H9 (cell line): Measurements from ENCODE around the gene SWAP70. TPM values are rescaled to one million over a fixed set of nuclear protein-coding genes. Genes with fewer than 3 reads are reported as not detected.
A peak's percentile ranks its signal among the peaks of the same experiment; 100 is the strongest.

ENCODE experiments used
- DNase-seq: peaks from one replicate; pipeline ENCODE4 v3.0.0-alpha.2; 2017
- H2AFZ ChIP-seq: one replicate; pipeline ENCODE4 v1.6.1; 2013; ENCODE audit warnings: mild to moderate bottlenecking, low read length, control low read depth, moderate library complexity
- H2AK5ac ChIP-seq: 2 replicates; pipeline ENCODE4 v1.6.1; 2013; ENCODE audit warnings: low read length, control low read depth, mixed read lengths; ENCODE audit not compliant: insufficient read length
- H2BK120ac ChIP-seq: one replicate; pipeline ENCODE4 v1.6.1; 2013; ENCODE audit warnings: low read depth, mild to moderate bottlenecking, low read length, control low read depth, inconsistent platforms; ENCODE audit not compliant: poor library complexity, severe bottlenecking
- H2BK12ac ChIP-seq: 2 replicates; pipeline ENCODE4 v1.6.1; 2013; ENCODE audit warnings: low read length, control low read depth, mixed read lengths, low read depth; ENCODE audit not compliant: insufficient read length
- H2BK15ac ChIP-seq: 2 replicates; pipeline ENCODE4 v1.6.1; 2013; ENCODE audit warnings: low read depth, low read length, control low read depth
- H2BK20ac ChIP-seq: one replicate; pipeline ENCODE4 v1.6.1; 2013; ENCODE audit warnings: low read depth, mild to moderate bottlenecking, low read length, control low read depth, inconsistent platforms; ENCODE audit not compliant: poor library complexity, severe bottlenecking
- H2BK5ac ChIP-seq: 2 replicates; pipeline ENCODE4 v1.6.1; 2013; ENCODE audit warnings: low read length, control low read depth, mixed read lengths; ENCODE audit not compliant: insufficient read length
- H3K14ac ChIP-seq: 2 replicates; pipeline ENCODE4 v1.6.1; 2013; ENCODE audit warnings: low read length, control low read depth; ENCODE audit not compliant: insufficient read depth
- H3K18ac ChIP-seq: 2 replicates; pipeline ENCODE4 v1.6.1; 2013; ENCODE audit warnings: low read depth, mild to moderate bottlenecking, mixed read lengths, low read length, control low read depth; ENCODE audit not compliant: insufficient read length
- H3K23ac ChIP-seq: 2 replicates; pipeline ENCODE4 v1.6.1; 2013; ENCODE audit warnings: low read length, control low read depth, mixed read lengths, low read depth; ENCODE audit not compliant: insufficient read length
- H3K23me2 ChIP-seq: 2 replicates; pipeline ENCODE4 v1.6.1; 2013; ENCODE audit warnings: low read depth, mild to moderate bottlenecking, mixed read lengths, low read length, control low read depth; ENCODE audit not compliant: insufficient read length, poor library complexity, severe bottlenecking
- H3K27ac ChIP-seq: 2 replicates; pipeline ENCODE4 v1.5.1; 2013; ENCODE audit warnings: low read length, control low read depth, mixed read lengths, low read depth; ENCODE audit not compliant: insufficient read length
- H3K27me3 ChIP-seq: 2 replicates; pipeline ENCODE4 v1.6.1; 2013; ENCODE audit warnings: low read length, control low read depth, inconsistent platforms; ENCODE audit not compliant: insufficient read depth
- H3K4ac ChIP-seq: 2 replicates; pipeline ENCODE4 v1.6.1; 2013; ENCODE audit warnings: low read depth, mild to moderate bottlenecking, control low read depth, inconsistent platforms, low read length, moderate library complexity
- H3K4me1 ChIP-seq: 2 replicates; pipeline ENCODE4 v1.6.1; 2013; ENCODE audit warnings: low read length, control low read depth, inconsistent platforms; ENCODE audit not compliant: insufficient read depth
- H3K4me2 ChIP-seq: 2 replicates; pipeline ENCODE4 v1.6.1; 2013; ENCODE audit warnings: low read length, control low read depth, mixed read lengths; ENCODE audit not compliant: insufficient read length, insufficient read depth
- H3K56ac ChIP-seq: 2 replicates; pipeline ENCODE4 v1.6.1; 2013; ENCODE audit warnings: low read depth, mild to moderate bottlenecking, mixed read lengths, low read length, control low read depth; ENCODE audit not compliant: insufficient read length
- H3K79me1 ChIP-seq: 2 replicates; pipeline ENCODE4 v1.6.1; 2013; ENCODE audit warnings: low read depth, mild to moderate bottlenecking, moderate library complexity, low read length, control low read depth, inconsistent platforms; ENCODE audit not compliant: insufficient read depth, poor library complexity, severe bottlenecking
- H3K79me2 ChIP-seq: 2 replicates; pipeline ENCODE4 v1.6.1; 2013; ENCODE audit warnings: low read length, control low read depth, inconsistent platforms; ENCODE audit not compliant: insufficient read depth
- H3K9ac ChIP-seq: 2 replicates; pipeline ENCODE4 v1.6.1; 2013; ENCODE audit warnings: low read length, control low read depth, mixed read lengths; ENCODE audit not compliant: insufficient read length; ENCODE audit errors: extremely low read depth
- H3K9me3 ChIP-seq: one replicate; pipeline ENCODE4 v1.6.1; 2013; ENCODE audit warnings: low read depth, low read length, inconsistent platforms; ENCODE audit not compliant: control insufficient read depth
- H3T11ph ChIP-seq: one replicate; pipeline ENCODE4 v1.6.1; 2013; ENCODE audit warnings: mild to moderate bottlenecking, low read length, control low read depth, inconsistent platforms
- H4K20me1 ChIP-seq: one replicate; pipeline ENCODE4 v1.6.1; 2013; ENCODE audit not compliant: control insufficient read depth, insufficient read length, insufficient read depth
- H4K5ac ChIP-seq: 2 replicates; pipeline ENCODE4 v1.6.1; 2013; ENCODE audit warnings: low read depth, mild to moderate bottlenecking, mixed read lengths, low read length, control low read depth; ENCODE audit not compliant: insufficient read length
- H4K8ac ChIP-seq: replicated peaks from 2 replicates; pipeline ENCODE4 v1.6.1; 2013; ENCODE audit warnings: low read length, control low read depth, mixed read lengths, low read depth; ENCODE audit not compliant: insufficient read length
- H4K91ac ChIP-seq: 2 replicates; pipeline ENCODE4 v1.6.1; 2013; ENCODE audit warnings: low read depth, mild to moderate bottlenecking, moderate library complexity, mixed read lengths, low read length, control low read depth; ENCODE audit not compliant: insufficient read length
- H3K27ac Mint-ChIP-seq, 3 experiments: 2 replicates in 2 of 3; 3 replicates in 1 of 3; pipeline ENCODE4 v1.8.0; 2020 to 2021; ENCODE audit warnings: mixed read lengths in 3 of 3, mild to moderate bottlenecking in 1 of 3, moderate library complexity in 1 of 3
- H3K27me3 Mint-ChIP-seq: 2 replicates; pipeline ENCODE4 v1.8.0; 2021; ENCODE audit warnings: low read depth, mild to moderate bottlenecking, moderate library complexity, mixed read lengths
- H3K36me3 Mint-ChIP-seq, 3 experiments: 2 replicates in 2 of 3; 3 replicates in 1 of 3; pipeline ENCODE4 v1.8.0; 2020 to 2021; ENCODE audit warnings: low read depth in 3 of 3, mixed read lengths in 3 of 3; ENCODE audit not compliant: insufficient read depth in 1 of 3
- H3K4me1 Mint-ChIP-seq, 2 experiments: 2 replicates each; pipeline ENCODE4 v1.8.0; 2020; ENCODE audit warnings: mixed read lengths in 2 of 2
- H3K4me3 Mint-ChIP-seq, 2 experiments: 2 replicates in 1 of 2; 3 replicates in 1 of 2; pipeline ENCODE4 v1.8.0; 2020 to 2021; ENCODE audit warnings: mild to moderate bottlenecking in 2 of 2, mixed read lengths in 2 of 2, moderate library complexity in 1 of 2
- H3K9me3 Mint-ChIP-seq, 2 experiments: 2 replicates in 1 of 2; 3 replicates in 1 of 2; pipeline ENCODE4 v1.8.0; 2020; ENCODE audit warnings: mild to moderate bottlenecking in 2 of 2, mixed read lengths in 2 of 2, moderate library complexity in 1 of 2
- WGBS: extraction: QIAGEN DNeasy Blood & Tissue Kit; methylation state at CpG from one replicate; pipeline ENCODE4 v1.1.7; 2013; ENCODE audit warnings: missing lambda C conversion rate, low lambda C conversion rate, mixed read lengths; ENCODE audit not compliant: insufficient read length; ENCODE audit errors: extremely low coverage; 5-methylcytosine and 5-hydroxymethylcytosine counted together
- total RNA-seq: library from RNA; stranded (reverse); gene quantifications from 2 replicates; pipeline ENCODE4 v1.2.1, GENCODE V29; 2021
- TF ChIP-seq, protein P1 (sequence below): fragments of 200-600 bp; sonication (generic); conservative IDR thresholded peaks from 3 replicates; pipeline ENCODE4 v1.8.0; 2021; ENCODE audit warnings: antibody characterized with exemption, mild to moderate bottlenecking

The SWAP70 gene
- total RNA-seq, 1 experiment from 2014 or later = 34.4 TPM

DNA sequence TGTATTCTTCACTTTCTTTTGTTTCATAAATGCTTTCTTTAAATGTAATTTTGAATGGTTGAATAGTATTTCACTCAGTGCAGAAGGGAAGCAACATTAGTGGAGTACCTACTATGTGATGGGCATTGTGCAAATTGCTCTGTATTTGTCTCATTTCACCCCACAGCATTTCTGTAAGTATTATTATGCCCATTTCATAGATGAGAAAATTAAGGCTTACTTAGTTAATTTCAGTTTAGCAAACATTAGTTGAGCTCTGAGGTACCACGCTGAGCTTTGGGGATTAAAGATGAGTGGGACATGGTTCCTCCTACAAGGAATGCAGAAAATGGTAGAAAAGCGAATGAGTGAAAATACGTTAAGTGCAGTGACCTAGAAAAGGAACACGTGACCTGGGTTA, 58.1 kb downstream of the SWAP70 start:
- peak overlapping the region in 1 of 3 experiments; percentile 69; a peak in 2 of 7 replicates for H3K27ac Mint-ChIP-seq
- no peak overlapping the region for H3K56ac ChIP-seq
- no peak overlapping the region for H4K8ac ChIP-seq
- H3K79me2 ChIP-seq = no peaks in the 10 kb centered on the region
- H2BK12ac ChIP-seq = no peak overlapping the region
- no peak overlapping the region for H3K9ac ChIP-seq
- no peak overlapping the region for H3T11ph ChIP-seq
- no peak for DNase-seq
- no peak overlapping the region for H3K14ac ChIP-seq
- no peak overlapping the region for H3K4ac ChIP-seq
- no peaks in the 10 kb centered on the region for H3K27me3 ChIP-seq
- H3K4me3 Mint-ChIP-seq = no peak overlapping the region
- no peak overlapping the region for H4K5ac ChIP-seq
- H3K79me1 ChIP-seq = peaks cover 3% of the 10 kb centered on the region
- H3K23me2 ChIP-seq = no peaks in the 10 kb centered on the region
- H3K27ac ChIP-seq = no peak overlapping the region
- H3K18ac ChIP-seq = no peak overlapping the region
- no peak overlapping the region for H3K4me2 ChIP-seq
- no peak overlapping the region for H3K23ac ChIP-seq
- H2AFZ ChIP-seq = no peak overlapping the region
- TF ChIP-seq, protein P1, sequence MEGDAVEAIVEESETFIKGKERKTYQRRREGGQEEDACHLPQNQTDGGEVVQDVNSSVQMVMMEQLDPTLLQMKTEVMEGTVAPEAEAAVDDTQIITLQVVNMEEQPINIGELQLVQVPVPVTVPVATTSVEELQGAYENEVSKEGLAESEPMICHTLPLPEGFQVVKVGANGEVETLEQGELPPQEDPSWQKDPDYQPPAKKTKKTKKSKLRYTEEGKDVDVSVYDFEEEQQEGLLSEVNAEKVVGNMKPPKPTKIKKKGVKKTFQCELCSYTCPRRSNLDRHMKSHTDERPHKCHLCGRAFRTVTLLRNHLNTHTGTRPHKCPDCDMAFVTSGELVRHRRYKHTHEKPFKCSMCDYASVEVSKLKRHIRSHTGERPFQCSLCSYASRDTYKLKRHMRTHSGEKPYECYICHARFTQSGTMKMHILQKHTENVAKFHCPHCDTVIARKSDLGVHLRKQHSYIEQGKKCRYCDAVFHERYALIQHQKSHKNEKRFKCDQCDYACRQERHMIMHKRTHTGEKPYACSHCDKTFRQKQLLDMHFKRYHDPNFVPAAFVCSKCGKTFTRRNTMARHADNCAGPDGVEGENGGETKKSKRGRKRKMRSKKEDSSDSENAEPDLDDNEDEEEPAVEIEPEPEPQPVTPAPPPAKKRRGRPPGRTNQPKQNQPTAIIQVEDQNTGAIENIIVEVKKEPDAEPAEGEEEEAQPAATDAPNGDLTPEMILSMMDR = no peak
- no peak overlapping the region for H2AK5ac ChIP-seq
- no CpG with 5 or more reads among the region's 4 CpGs for WGBS
- H4K20me1 ChIP-seq = no peaks in the 10 kb centered on the region
- no peak overlapping the region for H4K91ac ChIP-seq
- H3K4me1 ChIP-seq = no peaks in the 10 kb centered on the region
- H2BK20ac ChIP-seq = no peak overlapping the region
- no peaks in the 10 kb centered on the region for H3K27me3 Mint-ChIP-seq
- no peak overlapping the region for H2BK120ac ChIP-seq
- H2BK5ac ChIP-seq = no peak overlapping the region
- peaks cover 0 to 19% (median 13%) of the 10 kb centered on the region in 3 experiments; a peak in 5 of 7 replicates for H3K36me3 Mint-ChIP-seq
- no peak overlapping the region for H2BK15ac ChIP-seq
- no peaks in the 10 kb centered on the region for H3K9me3 ChIP-seq
- H3K9me3 Mint-ChIP-seq = no peaks in the 10 kb centered on the region
- H3K4me1 Mint-ChIP-seq = peaks cover 18 to 20% of the 10 kb centered on the region in 2 experiments
